GM12892 (cell line): Measurements from ENCODE around the gene FGF18.

Experiments
- POLR2A ChIP-seq: IDR thresholded peaks from 2 replicates; pipeline ENCODE4 v1.6.1; 2011; ENCODE audit warnings: low read depth, low read length, control low read depth
- POLR2AphosphoS5 ChIP-seq: IDR thresholded peaks from 2 replicates; pipeline ENCODE4 v1.6.1; 2011; ENCODE audit warnings: low read depth, low read length, control low read depth
- TAF1 ChIP-seq: IDR thresholded peaks from 2 replicates; pipeline ENCODE4 v1.6.1; 2011; ENCODE audit warnings: low read depth, mild to moderate bottlenecking, control low read depth, low read length, borderline replicate concordance

DNA sequence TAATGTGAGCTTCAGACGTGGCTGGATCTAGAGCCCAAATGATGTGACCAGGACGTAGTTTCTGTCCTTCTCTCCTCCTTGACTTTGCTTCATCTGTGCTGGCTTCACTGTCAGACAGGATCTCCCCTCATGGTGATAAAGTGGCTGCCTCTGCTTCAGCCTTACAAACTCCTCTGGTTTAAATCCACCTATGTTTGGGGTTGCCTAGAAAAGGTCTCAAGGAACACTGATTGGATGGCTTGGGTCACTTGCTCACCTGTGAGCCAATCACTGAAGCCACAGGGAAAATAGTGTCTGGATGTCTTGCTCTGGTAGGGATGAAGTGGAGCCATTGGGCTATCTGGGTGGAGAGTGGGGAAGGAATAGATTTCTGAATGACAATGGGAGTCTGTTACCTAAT, 36.1 kb downstream of the FGF18 start:
- no peak for TF ChIP-seq POLR2AphosphoS5
- no peak for TF ChIP-seq POLR2A
- no peak for TF ChIP-seq TAF1
